ENCODE measurements around the gene CDCA4. TPM values are rescaled to one million over a fixed set of nuclear protein-coding genes. Genes with fewer than 3 reads are reported as not detected.
A peak's percentile ranks its signal among the peaks of the same experiment; 100 is the strongest.

CDCA4 gene
- total and polyA plus RNA-seq, 2 donors (not counting 1 experiment from before 2014, with no cell fraction given), result 6.3 to 11.7 TPM

GRCh38 chr14:104985675-104986486 is 35.0 kb downstream of the CDCA4 start, which contains the start of gene CLBA1:
TSS of gene CLBA1 (plus strand) at chr14:104985788. CDS start at chr14:104986432, 644 bp downstream.
- peak within 1 kb of the TSS; percentile 67 for H3K27ac Mint-ChIP-seq
- peaks cover 4% of the 10 kb centered on the region for H3K27me3 Mint-ChIP-seq

More at GRCh38 chr14:104985675-104986486, 35.0 kb downstream of the CDCA4 start, which contains the start of gene CLBA1:
- H3K4me1 ChIP-seq (ENCODE audit: control insufficient read depth in 2 of 2, insufficient read depth in 2 of 2, low read length in 2 of 2), result peaks cover 7 to 13% of the 10 kb centered on the region in 2 donors
- no peak for TF ChIP-seq CTCF (IDR thresholded peaks at IDR 0.05)
- TF ChIP-seq EZH2 (IDR thresholded peaks at IDR 0.05; ENCODE audit: borderline replicate concordance, insufficient read depth, low read depth, low read length, poor library complexity, severe bottlenecking), result no peak
- DNase-seq, result peak; percentile 95
- no peaks in the 10 kb centered on the region for H4K20me1 ChIP-seq (ENCODE audit: control insufficient read depth, insufficient read depth, low read length, poor library complexity, severe bottlenecking)
- no peaks in the 10 kb centered on the region for H3K79me2 ChIP-seq (ENCODE audit: control insufficient read depth, insufficient read depth, low read length)
- 4% methylated on average over 77 of the region's 77 CpGs for WGBS (ENCODE audit: insufficient coverage)
- H3K9me3 Mint-ChIP-seq (ENCODE audit: insufficient read depth), result no peaks in the 10 kb centered on the region
- peak within 1 kb of the TSS in 4 of 5 experiments; percentile 47 to 78 (median 62) for H3K4me3 ChIP-seq (ENCODE audit: control extremely low read depth in 1 of 5, extremely low read depth in 1 of 5, insufficient read depth in 1 of 5, low read depth in 2 of 5, low read length in 4 of 5)
- ChIA-PET POLR2A (interaction anchor here (0.5 to 2.0 kb wide), 7 partner anchors 22 to 1019 kb away, joined by 3 to 14 read pairs (median 4); partner anchors contain the start of gene CDCA4), CTCF (interaction anchor here (0.9 to 3.7 kb wide), 5 partner anchors 9 to 60 kb away, joined by 3 to 29 read pairs (median 4); partner anchors contain the start of gene CDCA4)
- H3K36me3 ChIP-seq (replicated peaks in 1 of 2; ENCODE audit: control extremely low read depth in 1 of 2, control insufficient read depth in 1 of 2, extremely low read depth in 1 of 2, insufficient read depth in 2 of 2, low read length in 1 of 2), result no peaks in the 10 kb centered on the region
- no peaks in the 10 kb centered on the region for H3K9me3 ChIP-seq (ENCODE audit: control extremely low read depth in 1 of 3, control insufficient read depth in 2 of 3, insufficient read depth in 1 of 3, low read length in 2 of 3)
- intact Hi-C loops (cut with micrococcal nuclease), result loop anchor here (1.0 to 2.0 kb wide), 6 partner anchors 35 to 315 kb away; partner anchors contain the start of genes BRF1, CDCA4 and ZBTB42
- peaks cover 7% of the 10 kb centered on the region for H3K4me1 Mint-ChIP-seq
- H3K27me3 ChIP-seq (replicated peaks in 1 of 4; ENCODE audit: control extremely low read depth in 1 of 4, control insufficient read depth in 3 of 4, insufficient read depth in 4 of 4, low read length in 3 of 4), result peaks cover 0 to 11% (median 5%) of the 10 kb centered on the region in 4 experiments
- peak within 1 kb of the TSS; percentile 100 for H3K4me2 ChIP-seq (replicated peaks; ENCODE audit: low read depth, low read length, poor library complexity, severe bottlenecking)
- H3K27ac ChIP-seq (ENCODE audit: low read length in 2 of 2), result peak within 1 kb of the TSS in 1 of 2 donors; percentile 73
- peak within 1 kb of the TSS; percentile 82 for H2AFZ ChIP-seq (ENCODE audit: insufficient read depth, low read depth, low read length, poor library complexity, severe bottlenecking)
- peak within 1 kb of the TSS; percentile 79 for H3K4me3 Mint-ChIP-seq
- peak within 1 kb of the TSS; percentile 69 for H3K9ac ChIP-seq (ENCODE audit: low read length)
- ATAC-seq (ENCODE audit: low read depth), result peak; percentile 92
